Measurements from ENCODE around the gene ELOVL4. TPM values are rescaled to one million over a fixed set of nuclear protein-coding genes. Genes with fewer than 3 reads are reported as not detected.

ELOVL4 gene
- total RNA-seq, 1 donor from 2014 or later: 2.9 TPM

DNA sequence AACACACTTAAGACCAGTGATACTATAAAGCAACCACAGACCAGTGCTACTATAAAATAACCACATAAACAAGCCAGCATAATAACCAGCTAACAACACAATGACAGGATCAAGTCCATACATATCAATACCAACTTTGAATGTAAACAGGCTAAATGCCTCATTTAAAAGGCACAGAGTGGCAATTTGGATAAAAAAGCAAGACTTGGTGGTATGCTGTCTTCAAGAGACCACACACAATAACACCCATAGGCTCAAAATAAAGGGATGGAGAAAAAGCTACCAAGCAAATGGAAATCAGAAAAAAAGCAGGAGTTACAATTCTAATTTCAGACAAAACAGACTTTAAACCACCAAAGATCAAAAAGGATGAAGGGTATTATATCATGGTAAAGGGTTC lies 19.8 kb upstream of the ELOVL4 start:
- Histone ChIP-seq H3K36me3 (no peaks in the 10 kb centered on the region), H3K27ac (no peak overlapping the region), H3K4me1 (no peaks in the 10 kb centered on the region), H3K27me3 (no peaks in the 10 kb centered on the region), H3K9me3 (no peaks in the 10 kb centered on the region), H3K4me3 (no peak overlapping the region)
- intact Hi-C loops (cut with DNase I): no loop called here
- DNase-seq (ENCODE audit: extremely low spot score in 2 of 2): no peak
- no peak for TF ChIP-seq POLR2A (IDR thresholded peaks at IDR 0.05)
- TF ChIP-seq POLR2AphosphoS5 (IDR thresholded peaks at IDR 0.05; ENCODE audit: insufficient read depth in 1 of 2, low read depth in 1 of 2): no peak
- TF ChIP-seq, protein P1, sequence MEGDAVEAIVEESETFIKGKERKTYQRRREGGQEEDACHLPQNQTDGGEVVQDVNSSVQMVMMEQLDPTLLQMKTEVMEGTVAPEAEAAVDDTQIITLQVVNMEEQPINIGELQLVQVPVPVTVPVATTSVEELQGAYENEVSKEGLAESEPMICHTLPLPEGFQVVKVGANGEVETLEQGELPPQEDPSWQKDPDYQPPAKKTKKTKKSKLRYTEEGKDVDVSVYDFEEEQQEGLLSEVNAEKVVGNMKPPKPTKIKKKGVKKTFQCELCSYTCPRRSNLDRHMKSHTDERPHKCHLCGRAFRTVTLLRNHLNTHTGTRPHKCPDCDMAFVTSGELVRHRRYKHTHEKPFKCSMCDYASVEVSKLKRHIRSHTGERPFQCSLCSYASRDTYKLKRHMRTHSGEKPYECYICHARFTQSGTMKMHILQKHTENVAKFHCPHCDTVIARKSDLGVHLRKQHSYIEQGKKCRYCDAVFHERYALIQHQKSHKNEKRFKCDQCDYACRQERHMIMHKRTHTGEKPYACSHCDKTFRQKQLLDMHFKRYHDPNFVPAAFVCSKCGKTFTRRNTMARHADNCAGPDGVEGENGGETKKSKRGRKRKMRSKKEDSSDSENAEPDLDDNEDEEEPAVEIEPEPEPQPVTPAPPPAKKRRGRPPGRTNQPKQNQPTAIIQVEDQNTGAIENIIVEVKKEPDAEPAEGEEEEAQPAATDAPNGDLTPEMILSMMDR (IDR thresholded peaks at IDR 0.05): no peak

DNA sequence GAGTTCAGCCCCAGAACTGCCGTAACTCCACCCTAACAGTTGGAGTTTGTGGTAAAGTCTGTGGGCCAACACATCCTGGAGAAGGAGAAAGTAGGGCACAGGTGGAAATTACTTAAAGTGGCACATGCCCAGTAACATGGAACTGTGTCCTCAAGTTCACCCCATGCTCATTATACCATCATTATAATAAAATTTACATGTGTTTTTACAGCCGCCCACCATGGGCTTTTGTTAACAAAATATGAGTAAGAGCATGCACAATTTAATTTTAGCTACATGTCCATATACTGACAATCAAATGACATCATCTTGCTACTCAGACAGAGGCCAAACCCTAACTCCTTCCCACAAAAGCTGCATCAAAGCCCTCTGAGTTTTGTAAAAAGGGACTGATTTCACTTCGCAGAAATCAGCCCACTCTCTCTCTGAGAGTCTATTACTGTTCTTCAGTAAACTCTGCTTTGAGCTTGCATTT lies 17.3 kb upstream of the ELOVL4 start:
- no peaks in the 10 kb centered on the region for H3K27me3 ChIP-seq
- intact Hi-C loops (cut with DNase I): no loop called here
- no peak for DNase-seq (ENCODE audit: extremely low spot score in 2 of 2)
- H3K27ac ChIP-seq: no peak overlapping the region
- no peaks in the 10 kb centered on the region for H3K4me1 ChIP-seq
- TF ChIP-seq, protein P1 (IDR thresholded peaks at IDR 0.05): no peak
- TF ChIP-seq POLR2AphosphoS5 (IDR thresholded peaks at IDR 0.05; ENCODE audit: insufficient read depth in 1 of 2, low read depth in 1 of 2) (no peak), POLR2A (IDR thresholded peaks at IDR 0.05) (no peak)
- H3K9me3 ChIP-seq: no peaks in the 10 kb centered on the region
- H3K4me3 ChIP-seq: no peak overlapping the region
- no peaks in the 10 kb centered on the region for H3K36me3 ChIP-seq

GRCh38 chr6:79954849-79955248 lies 7.5 kb upstream of the ELOVL4 start:
- H3K27ac ChIP-seq: no peak overlapping the region
- intact Hi-C loops (cut with DNase I): no loop called here
- no peaks in the 10 kb centered on the region for H3K4me1 ChIP-seq
- H3K4me3 ChIP-seq: no peak overlapping the region
- TF ChIP-seq, protein P1 (IDR thresholded peaks at IDR 0.05): no peak
- TF ChIP-seq POLR2A (IDR thresholded peaks at IDR 0.05): no peak
- TF ChIP-seq POLR2AphosphoS5 (IDR thresholded peaks at IDR 0.05; ENCODE audit: insufficient read depth in 1 of 2, low read depth in 1 of 2): no peak
- DNase-seq (ENCODE audit: extremely low spot score in 2 of 2): no peak
- no peaks in the 10 kb centered on the region for H3K9me3 ChIP-seq
- H3K27me3 ChIP-seq: no peaks in the 10 kb centered on the region
- no peaks in the 10 kb centered on the region for H3K36me3 ChIP-seq

DNA sequence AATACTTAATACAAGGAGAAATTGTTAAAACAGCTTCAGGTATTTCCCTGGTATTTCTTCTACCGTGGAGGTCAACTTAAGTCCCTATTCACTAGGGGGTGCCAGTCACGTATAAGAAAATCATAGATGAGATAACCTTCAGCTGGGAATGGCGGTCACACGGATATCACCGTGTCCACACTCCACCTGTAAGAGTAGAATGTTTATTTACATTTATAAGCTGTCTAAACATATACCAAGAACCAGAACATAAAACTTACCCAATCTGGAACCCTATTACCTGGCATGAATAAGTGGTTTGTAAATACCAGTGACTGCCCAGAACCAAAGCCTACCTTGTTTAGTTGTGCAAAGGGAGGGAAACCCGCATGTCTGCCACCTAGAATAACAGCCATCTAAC lies 1.9 kb upstream of the ELOVL4 start:
- Histone ChIP-seq H3K4me3 (no peak overlapping the region), H3K27ac (no peak overlapping the region), H3K4me1 (peaks cover 19% of the 10 kb centered on the region), H3K9me3 (no peaks in the 10 kb centered on the region), H3K27me3 (no peaks in the 10 kb centered on the region), H3K36me3 (no peaks in the 10 kb centered on the region)
- intact Hi-C loops (cut with DNase I): no loop called here
- no peak for DNase-seq (ENCODE audit: extremely low spot score in 2 of 2)
- TF ChIP-seq, protein P1 (IDR thresholded peaks at IDR 0.05): no peak
- TF ChIP-seq POLR2A (IDR thresholded peaks at IDR 0.05): no peak
- no peak for TF ChIP-seq POLR2AphosphoS5 (IDR thresholded peaks at IDR 0.05; ENCODE audit: insufficient read depth in 1 of 2, low read depth in 1 of 2)

GRCh38 chr6:79946272-79947190 lies 822 bp downstream of the ELOVL4 start:
- intact Hi-C loops (cut with DNase I): no loop called here
- no peak for DNase-seq (ENCODE audit: extremely low spot score in 2 of 2)
- Histone ChIP-seq H3K27me3 (no peaks in the 10 kb centered on the region), H3K36me3 (no peaks in the 10 kb centered on the region), H3K27ac (no peak overlapping the region), H3K4me3 (peak overlapping the region; percentile 64 to 70), H3K4me1 (peaks cover 19% of the 10 kb centered on the region), H3K9me3 (no peaks in the 10 kb centered on the region)
- TF ChIP-seq POLR2AphosphoS5 (IDR thresholded peaks at IDR 0.05; ENCODE audit: insufficient read depth in 1 of 2, low read depth in 1 of 2) (no peak), POLR2A (IDR thresholded peaks at IDR 0.05) (no peak)
- TF ChIP-seq, protein P1 (IDR thresholded peaks at IDR 0.05): no peak

Measured in vagina (tissue), 2 donors.